MV-4-11 (cell line): ENCODE results near the gene AQP5.
A peak's percentile ranks its signal among the peaks of the same experiment; 100 is the strongest.

Experiments used
- DNase-seq: peaks from one replicate; lab custom pipeline; 2025; lab: John Stamatoyannopoulos, UW

The AQP5 gene

GRCh38 chr12:49961111-49961922 lies at the start of gene AQP5:
Gene AQP5 (plus strand): TSS chr12:49961872. CDS start chr12:49962018, 146 bp downstream.
- DNase-seq = no peak

- no peak for DNase-seq
Measured at GRCh38 chr12:49912345-49913255, 49.1 kb upstream of the AQP5 start.

- no peak for DNase-seq
Measured at GRCh38 chr12:49916129-49916919, 45.3 kb upstream of the AQP5 start.

- DNase-seq = no peak
Measured at GRCh38 chr12:49917166-49917787, 44.4 kb upstream of the AQP5 start.

- no peak for DNase-seq
Measured at GRCh38 chr12:49917788-49918173, 43.9 kb upstream of the AQP5 start.

GRCh38 chr12:49920241-49920914 lies 41.3 kb upstream of the AQP5 start:
- no peak for DNase-seq

- DNase-seq = no peak
Measured at GRCh38 chr12:49920915-49921286, 40.8 kb upstream of the AQP5 start.

- no peak for DNase-seq
Measured at GRCh38 chr12:49921299-49921698, 40.4 kb upstream of the AQP5 start.

- no peak for DNase-seq
Measured at GRCh38 chr12:49921936-49922335, 39.7 kb upstream of the AQP5 start.

GRCh38 chr12:49922349-49923034 lies 39.2 kb upstream of the AQP5 start:
- no peak for DNase-seq

GRCh38 chr12:49923035-49923644 lies 38.5 kb upstream of the AQP5 start:
- no peak for DNase-seq

GRCh38 chr12:49923880-49924556 lies 37.7 kb upstream of the AQP5 start:
- DNase-seq = no peak

GRCh38 chr12:49924628-49925246 lies 36.9 kb upstream of the AQP5 start:
- no peak for DNase-seq

- peak; percentile 29 for DNase-seq
Measured at GRCh38 chr12:49925433-49926204, 36.1 kb upstream of the AQP5 start.

GRCh38 chr12:49928471-49928870 lies 33.2 kb upstream of the AQP5 start:
- DNase-seq = no peak

- DNase-seq = no peak
Measured at GRCh38 chr12:49929581-49929980, 32.1 kb upstream of the AQP5 start.

GRCh38 chr12:49930515-49931288 lies 31.0 kb upstream of the AQP5 start:
- no peak for DNase-seq

GRCh38 chr12:49932023-49932422 lies 29.6 kb upstream of the AQP5 start:
- DNase-seq = no peak
